K562 (cell line): ENCODE measurements around the gene AARS1. TPM values are rescaled to one million over a fixed set of nuclear protein-coding genes. Genes with fewer than 3 reads are reported as not detected.

Source experiments
- CHAMP1 ChIP-seq: fragments of 450-650 bp; IDR thresholded peaks from 2 replicates; pipeline ENCODE4 v1.6.1; 2016; ENCODE audit warnings: mild to moderate bottlenecking
- CHCHD3 ChIP-seq: fragments of 250-450 bp; sonication (Bioruptor Pico); IDR thresholded peaks from 2 replicates; pipeline ENCODE4 v2.1.2; 2022; ENCODE audit warnings: mild to moderate bottlenecking
- ETV6 ChIP-seq, 3 experiments: fragments of 150-350 bp in 1 of 3; sonication (generic) in 1 of 3; formaldehyde crosslinking in 1 of 3; IDR thresholded peaks; 2 replicates each; pipeline versions ENCODE4 v1.6.1 to v1.8.0; 2014 to 2022; ENCODE audit warnings: borderline replicate concordance in 2 of 3, low read depth in 2 of 3, antibody characterized with exemption in 1 of 3, low read length in 1 of 3, mild to moderate bottlenecking in 1 of 3, missing genetic modification reagents in 1 of 3
- KHSRP ChIP-seq: fragments of 450-650 bp; IDR thresholded peaks from 2 replicates; pipeline ENCODE4 v1.6.1; 2017
- NBN ChIP-seq: fragments of 450-650 bp; IDR thresholded peaks from 2 replicates; pipeline ENCODE4 v1.6.1; 2016; ENCODE audit warnings: low read depth, mild to moderate bottlenecking
- NFATC3 ChIP-seq: fragments of 450-650 bp; IDR thresholded peaks from 2 replicates; pipeline ENCODE4 v1.6.1; 2017; ENCODE audit warnings: mild to moderate bottlenecking
- NKRF ChIP-seq: fragments of 450-650 bp; IDR thresholded peaks from 2 replicates; pipeline ENCODE4 v1.6.1; 2016; ENCODE audit warnings: borderline replicate concordance
- NRF1 ChIP-seq, 2 experiments: fragments of 450-650 bp; IDR thresholded peaks in 1 of 2; conservative IDR thresholded peaks in 1 of 2; 2 replicates each; pipeline ENCODE4 v1.6.1; 2014; ENCODE audit warnings: mild to moderate bottlenecking in 2 of 2
- SNAPC5 ChIP-seq: fragments of 250-450 bp; sonication (Bioruptor Pico); IDR thresholded peaks from 2 replicates; pipeline ENCODE4 v1.8.0; 2021; ENCODE audit warnings: moderate library complexity, mild to moderate bottlenecking, inconsistent platforms
- SNRNP70 ChIP-seq: fragments of 200-400 bp; formaldehyde crosslinking; optimal IDR thresholded peaks from 2 replicates; pipeline ENCODE3; 2017; ENCODE audit warnings: low read depth, low read length
- SRF ChIP-seq, 2 experiments: fragments of 250-450, 450-650 bp in 1 of 2; sonication (Bioruptor Pico) in 1 of 2; sonication (generic) in 1 of 2; formaldehyde crosslinking; IDR thresholded peaks; 2 replicates each; pipeline versions ENCODE4 v1.5.0 to v1.5.1; 2020 to 2022; ENCODE audit warnings: mild to moderate bottlenecking in 1 of 2, missing genetic modification reagents in 1 of 2
- THAP7 ChIP-seq: fragments of 250-450 bp; sonication (Bioruptor Pico); IDR thresholded peaks from 2 replicates; pipeline ENCODE4 v1.5.0; 2021
- ZNF3 ChIP-seq: fragments of 250-450 bp; sonication (Bioruptor Pico); IDR thresholded peaks from 2 replicates; pipeline ENCODE4 v1.5.0; 2021; ENCODE audit warnings: mild to moderate bottlenecking, moderate library complexity
- polyA plus RNA-seq, 8 experiments: library from polyadenylated mRNA; depleted of rRNA in 4 of 8; stranded (reverse) in 5 of 8; unstranded in 3 of 8; fragments of >200 nt; fragmentation: Nextera tagmentation in 2 of 8; fragmentation: Illumina TruSeq in 1 of 8; extraction: Ambion mirVana in 2 of 8; extraction: Trizol in 1 of 8; gene quantifications; 2 replicates each; pipeline versions ENCODE4 v1.2.1 to v1.2.3, GENCODE V29; 2011 to 2014; ENCODE audit warnings: inconsistent platforms in 1 of 8, missing spikeins in 1 of 8
- total RNA-seq, 7 experiments: library from RNA; depleted of rRNA in 6 of 7; stranded (reverse); fragments of >200 nt in 6 of 7; fragmentation: Illumina TruSeq in 2 of 7; extraction: Trizol in 2 of 7; gene quantifications; 2 replicates each; pipeline versions ENCODE4 v1.2.1 to v1.2.3, GENCODE V29; 2011 to 2021; ENCODE audit warnings: low replicate concordance in 1 of 7
- TF ChIP-seq, protein P1 (sequence below): fragments of 450-650 bp; formaldehyde crosslinking; IDR thresholded peaks from 2 replicates; pipeline ENCODE4 v1.4.0; 2020; ENCODE audit warnings: mild to moderate bottlenecking, moderate library complexity
- TF ChIP-seq, protein P2 (sequence below), 2 experiments: fragments of 450-650 bp in 1 of 2; sonication (generic) in 1 of 2; formaldehyde crosslinking in 1 of 2; IDR thresholded peaks in 1 of 2; conservative IDR thresholded peaks in 1 of 2; 2 replicates each; pipeline versions ENCODE4 v1.6.1 to v1.8.1; 2016 to 2023; ENCODE audit warnings: mild to moderate bottlenecking in 2 of 2, moderate library complexity in 2 of 2, inconsistent platforms in 1 of 2, missing genetic modification reagents in 1 of 2

The AARS1 gene
- total and polyA plus RNA-seq, 9 of the 15 experiments (the other 6 are each of a cell fraction or from before 2014, with no cell fraction given): 50.1 to 235 (median 174) TPM

- TF ChIP-seq SNAPC5 (CRISPR knock-in tag) (no peak), SRF (CRISPR knock-in tag; IDR thresholded peaks at IDR 0.05) (peak; percentile 34 to 52; a peak in 1 of 4 replicates), NKRF (peak; percentile 86; the same call in 1 of the 2 replicates), CHAMP1 (no peak), KHSRP (0 out of 2 replicates have a peak, but pooled peaks have one; percentile 32), CHCHD3 (CRISPR knock-in tag) (0 out of 2 replicates have a peak, but pooled peaks have one; percentile 50), THAP7 (peak; percentile 77; the same call in 1 of the 2 replicates), ZNF3 (CRISPR knock-in tag) (no peak), NRF1 (conservative IDR thresholded peaks at IDR 0.05 in 1 of 2, IDR thresholded peaks at IDR 0.05 in 1 of 2) (peak; percentile 82 to 86), SNRNP70 (no peak), ETV6 (IDR thresholded peaks at IDR 0.05; ENCODE audit: borderline replicate concordance in 1 of 2, low read depth in 2 of 2, low read length in 1 of 2) (no peak), ETV6 (CRISPR knock-in tag; IDR thresholded peaks at IDR 0.05; ENCODE audit: borderline replicate concordance) (no peak; the same call in 1 of the 2 replicates), NBN (no peak), NFATC3 (no peak)
- TF ChIP-seq, protein P1, sequence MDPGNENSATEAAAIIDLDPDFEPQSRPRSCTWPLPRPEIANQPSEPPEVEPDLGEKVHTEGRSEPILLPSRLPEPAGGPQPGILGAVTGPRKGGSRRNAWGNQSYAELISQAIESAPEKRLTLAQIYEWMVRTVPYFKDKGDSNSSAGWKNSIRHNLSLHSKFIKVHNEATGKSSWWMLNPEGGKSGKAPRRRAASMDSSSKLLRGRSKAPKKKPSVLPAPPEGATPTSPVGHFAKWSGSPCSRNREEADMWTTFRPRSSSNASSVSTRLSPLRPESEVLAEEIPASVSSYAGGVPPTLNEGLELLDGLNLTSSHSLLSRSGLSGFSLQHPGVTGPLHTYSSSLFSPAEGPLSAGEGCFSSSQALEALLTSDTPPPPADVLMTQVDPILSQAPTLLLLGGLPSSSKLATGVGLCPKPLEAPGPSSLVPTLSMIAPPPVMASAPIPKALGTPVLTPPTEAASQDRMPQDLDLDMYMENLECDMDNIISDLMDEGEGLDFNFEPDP (CRISPR knock-in tag): peak; percentile 93
- TF ChIP-seq, protein P2, sequence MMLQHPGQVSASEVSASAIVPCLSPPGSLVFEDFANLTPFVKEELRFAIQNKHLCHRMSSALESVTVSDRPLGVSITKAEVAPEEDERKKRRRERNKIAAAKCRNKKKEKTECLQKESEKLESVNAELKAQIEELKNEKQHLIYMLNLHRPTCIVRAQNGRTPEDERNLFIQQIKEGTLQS (IDR thresholded peaks at IDR 0.05): peak; percentile 95
- TF ChIP-seq, protein P2 (CRISPR knock-in tag; conservative IDR thresholded peaks at IDR 0.05): no peak
These were observed at the start of gene AARS1 (continued) for GRCh38 chr16:70289229-70290094.
